GM23338 (cell line): ENCODE measurements around the gene LOXHD1. TPM values are rescaled to one million over a fixed set of nuclear protein-coding genes. Genes with fewer than 3 reads are reported as not detected.

Experiments
- ATAC-seq: fragments of 200-7000 bp; cut with Tn5 transposase; 3 replicates; pipeline ENCODE4 v1.9.1; 2020
- DNase-seq: peaks from one replicate; pipeline ENCODE4 v3.0.0-alpha.2; 2015; ENCODE audit warnings: low spot score
- H2AFZ ChIP-seq: fragments of 200-600 bp; sonication (generic); 2 replicates; pipeline ENCODE4 v1.8.0; 2016; ENCODE audit warnings: antibody characterized with exemption, mild to moderate bottlenecking, moderate library complexity
- H3F3A ChIP-seq: fragments of 200-600 bp; sonication (generic); replicated peaks from 2 replicates; pipeline ENCODE4 v1.8.0; 2017; ENCODE audit warnings: antibody characterized with exemption, mixed run types, low read depth
- H3K27ac ChIP-seq: fragments of 200-600 bp; sonication (generic); 2 replicates; pipeline ENCODE4 v1.6.1; 2016; ENCODE audit warnings: low read depth
- H3K27me3 ChIP-seq: fragments of 200-600 bp; sonication (generic); 2 replicates; pipeline ENCODE4 v1.8.0; 2016; ENCODE audit warnings: mild to moderate bottlenecking, mixed run types, moderate library complexity; ENCODE audit not compliant: insufficient read depth
- H3K36me3 ChIP-seq: fragments of 200-600 bp; sonication (generic); 2 replicates; pipeline ENCODE4 v1.8.0; 2016; ENCODE audit warnings: mild to moderate bottlenecking; ENCODE audit not compliant: insufficient read depth
- H3K4me1 ChIP-seq: fragments of 200-600 bp; sonication (generic); 2 replicates; pipeline ENCODE4 v1.8.0; 2016; ENCODE audit warnings: mild to moderate bottlenecking, moderate library complexity; ENCODE audit not compliant: insufficient read depth
- H3K4me2 ChIP-seq: fragments of 200-600 bp; sonication (generic); 2 replicates; pipeline ENCODE4 v1.7.1; 2017; ENCODE audit warnings: mixed run types
- H3K4me3 ChIP-seq: fragments of 200-600 bp; sonication (generic); 2 replicates; pipeline ENCODE4 v1.6.1; 2016; ENCODE audit warnings: mixed run types
- H3K79me2 ChIP-seq: fragments of 200-600 bp; sonication (generic); replicated peaks from 2 replicates; pipeline ENCODE4 v1.8.0; 2017; ENCODE audit warnings: mild to moderate bottlenecking; ENCODE audit not compliant: insufficient read depth
- H3K9me2 ChIP-seq: fragments of 200-600 bp; sonication (generic); 2 replicates; pipeline ENCODE4 v1.8.0; 2017; ENCODE audit not compliant: insufficient read depth
- H4K20me1 ChIP-seq: fragments of 200-600 bp; sonication (generic); replicated peaks from 2 replicates; pipeline ENCODE4 v1.8.0; 2017; ENCODE audit warnings: mild to moderate bottlenecking; ENCODE audit not compliant: insufficient read depth
- H3K27ac Mint-ChIP-seq: 2 replicates; pipeline ENCODE4 v1.8.0; 2020; ENCODE audit warnings: inconsistent platforms, mild to moderate bottlenecking, moderate library complexity, mixed read lengths
- H3K27me3 Mint-ChIP-seq: 3 replicates; pipeline ENCODE4 v1.8.0; 2022; ENCODE audit warnings: low read depth, mild to moderate bottlenecking, moderate library complexity, mixed read lengths, inconsistent platforms; ENCODE audit not compliant: insufficient read depth, poor library complexity
- H3K36me3 Mint-ChIP-seq: 3 replicates; pipeline ENCODE4 v1.8.0; 2021; ENCODE audit warnings: low read depth, mild to moderate bottlenecking, inconsistent platforms, moderate library complexity, mixed read lengths
- H3K4me1 Mint-ChIP-seq: 3 replicates; pipeline ENCODE4 v1.8.0; 2020; ENCODE audit warnings: mild to moderate bottlenecking, inconsistent platforms, mixed read lengths
- H3K4me3 Mint-ChIP-seq: 3 replicates; pipeline ENCODE4 v1.8.0; 2021; ENCODE audit warnings: moderate library complexity, mild to moderate bottlenecking, inconsistent platforms, mixed read lengths
- H3K9me3 Mint-ChIP-seq: 3 replicates; pipeline ENCODE4 v1.8.0; 2020; ENCODE audit warnings: moderate library complexity, mild to moderate bottlenecking, inconsistent platforms, mixed read lengths
- CTCF ChIP-seq, 2 experiments: fragments of 200-600 bp in 1 of 2; sonication (generic) in 1 of 2; conservative IDR thresholded peaks; 2 replicates each; pipeline versions ENCODE4 v1.5.1 to v1.6.1; 2016 to 2017; ENCODE audit warnings: antibody characterized with exemption in 2 of 2, low read depth in 2 of 2, mild to moderate bottlenecking in 2 of 2, moderate library complexity in 1 of 2
- EZH2phosphoT487 ChIP-seq: fragments of 200-600 bp; sonication (generic); IDR thresholded peaks from one replicate; pipeline ENCODE4 v1.8.1; 2018; ENCODE audit warnings: antibody characterized with exemption; ENCODE audit not compliant: unreplicated experiment
- ZNF462 ChIP-seq: fragments of 250-450 bp; sonication (Bioruptor Pico); IDR thresholded peaks from 2 replicates; pipeline ENCODE4 v1.5.0; 2020; ENCODE audit warnings: mild to moderate bottlenecking, moderate library complexity
- polyA plus RNA-seq: library from polyadenylated mRNA; unstranded; fragments of >200 nt; fragmentation: Nextera tagmentation; extraction: Ambion mirVana; gene quantifications from 2 replicates; pipeline ENCODE4 v1.2.1, GENCODE V29; 2016
- total RNA-seq: library from RNA; depleted of rRNA; stranded (reverse); fragments of >200 nt; shearing (Covaris generic); gene quantifications from 2 replicates; pipeline ENCODE4 v1.2.3, GENCODE V29; 2014

The LOXHD1 gene
- total and polyA plus RNA-seq, 2 experiments from 2014 or later: 0.17 TPM; not detected in 1

DNA sequence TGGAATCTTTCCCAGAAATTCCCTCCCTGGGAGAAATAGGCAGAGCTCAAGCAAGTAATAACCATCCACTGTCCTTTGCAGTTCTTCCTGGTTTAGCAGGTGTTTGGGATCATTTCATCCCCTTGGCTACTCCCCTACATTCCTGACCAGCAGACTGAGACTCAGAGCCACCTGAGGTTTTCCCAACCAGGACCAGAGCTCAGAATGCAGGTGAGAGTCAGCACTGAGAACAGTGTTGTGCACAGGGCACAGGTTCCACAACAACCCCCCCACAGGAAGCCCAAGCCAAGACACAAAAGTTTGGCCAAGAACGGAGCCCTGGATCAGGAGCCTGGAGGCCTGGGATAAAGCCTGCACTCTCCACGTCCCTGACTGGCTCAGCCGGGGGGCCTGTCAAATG, 21.0 kb upstream of the LOXHD1 start (continued):
- TF ChIP-seq ZNF462 (CRISPR knock-in tag): no peak

DNA sequence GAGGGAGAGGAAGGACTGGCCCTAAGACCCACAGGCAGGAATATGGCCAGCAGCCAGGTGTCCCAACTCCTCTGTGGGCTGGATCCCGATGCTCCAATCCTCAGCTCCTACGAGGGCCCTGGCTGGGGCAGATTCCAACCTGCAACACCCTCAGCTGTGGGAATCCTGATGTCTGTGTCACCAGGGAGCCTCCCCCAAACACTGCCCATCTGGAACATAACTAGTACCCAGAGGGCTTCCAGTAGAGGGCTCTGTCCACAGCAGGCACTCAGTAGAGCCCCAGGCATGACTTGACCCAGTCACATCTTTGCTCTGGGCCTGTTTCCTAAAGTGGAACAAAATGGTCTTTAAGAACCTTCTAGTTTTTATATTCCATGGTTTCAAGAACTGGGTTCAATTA, 20.6 kb upstream of the LOXHD1 start:
- no peak overlapping the region for H3K4me3 Mint-ChIP-seq
- ATAC-seq: peak; percentile 64
- no peak overlapping the region for H3K27ac Mint-ChIP-seq
- H3K27me3 ChIP-seq: no peaks in the 10 kb centered on the region
- no peaks in the 10 kb centered on the region for H3K36me3 ChIP-seq
- no peaks in the 10 kb centered on the region for H3K9me3 Mint-ChIP-seq
- peaks cover 2% of the 10 kb centered on the region for H3K4me1 ChIP-seq
- no peak overlapping the region for H3K4me3 ChIP-seq
- DNase-seq: peak; percentile 16
- H3K4me2 ChIP-seq: no peak overlapping the region
- peaks cover 7% of the 10 kb centered on the region for H3K4me1 Mint-ChIP-seq
- no peaks in the 10 kb centered on the region for H3K36me3 Mint-ChIP-seq
- no peaks in the 10 kb centered on the region for H3K9me2 ChIP-seq
- TF ChIP-seq CTCF (conservative IDR thresholded peaks at IDR 0.05; ENCODE audit: low read depth in 2 of 2) (peak in 1 of 2 experiments; percentile 59; a peak in 2 of 4 replicates), EZH2phosphoT487 (no peak)
- no peak overlapping the region for H2AFZ ChIP-seq
- H3F3A ChIP-seq: no peaks in the 10 kb centered on the region
- no peaks in the 10 kb centered on the region for H3K79me2 ChIP-seq
- no peak overlapping the region for H3K27ac ChIP-seq
- peaks cover 3% of the 10 kb centered on the region for H3K27me3 Mint-ChIP-seq
- H4K20me1 ChIP-seq: no peaks in the 10 kb centered on the region
